Endodermal cell (in vitro differentiated cells): Measurements from ENCODE around the gene ANKRD65. TPM values are rescaled to one million over a fixed set of nuclear protein-coding genes. Genes with fewer than 3 reads are reported as not detected.
"Not testable (repeated sequence)": the region's sequence is repeated elsewhere in the genome, so short reads cannot be mapped to it uniquely, and the experiment has no call there.

Source experiments
- DNase-seq: peaks from one replicate; pipeline ENCODE4 v3.0.0-alpha.2; 2017
- H3K27ac ChIP-seq: 2 replicates; pipeline ENCODE4 v1.5.1; 2013; ENCODE audit warnings: mild to moderate bottlenecking, low read depth, low read length, moderate library complexity
- H3K27me3 ChIP-seq: 2 replicates; pipeline ENCODE4 v1.6.1; 2013; ENCODE audit warnings: mild to moderate bottlenecking, low read length, moderate library complexity; ENCODE audit not compliant: insufficient read depth, control insufficient read depth, poor library complexity, severe bottlenecking
- H3K36me3 ChIP-seq: 2 replicates; pipeline ENCODE4 v1.7.0; 2013; ENCODE audit warnings: mild to moderate bottlenecking, low read length, moderate library complexity; ENCODE audit not compliant: control insufficient read depth, insufficient read depth
- H3K4me1 ChIP-seq: one replicate; pipeline ENCODE4 v1.7.0; 2013; ENCODE audit warnings: low read length; ENCODE audit not compliant: control insufficient read depth, insufficient read depth
- H3K4me3 ChIP-seq: 2 replicates; pipeline ENCODE4 v1.5.1; 2013; ENCODE audit warnings: mild to moderate bottlenecking, low read length, moderate library complexity
- H3K9ac ChIP-seq: 2 replicates; pipeline ENCODE4 v1.6.1; 2013; ENCODE audit warnings: mild to moderate bottlenecking, low read length, moderate library complexity; ENCODE audit not compliant: poor library complexity, severe bottlenecking; ENCODE audit errors: extremely low read depth
- H3K9me3 ChIP-seq: 2 replicates; pipeline ENCODE4 v1.6.1; 2013; ENCODE audit warnings: mild to moderate bottlenecking, low read length, moderate library complexity; ENCODE audit not compliant: control insufficient read depth
- H3K27ac Mint-ChIP-seq: 2 replicates; pipeline ENCODE4 v1.8.0; 2020; ENCODE audit warnings: mixed read lengths
- H3K27me3 Mint-ChIP-seq: 2 replicates; pipeline ENCODE4 v1.8.0; 2021; ENCODE audit warnings: mild to moderate bottlenecking, mixed read lengths; ENCODE audit not compliant: insufficient read depth
- H3K36me3 Mint-ChIP-seq: 2 replicates; pipeline ENCODE4 v1.8.0; 2020; ENCODE audit warnings: low read depth, mixed read lengths
- H3K4me1 Mint-ChIP-seq: 2 replicates; pipeline ENCODE4 v1.8.0; 2020; ENCODE audit warnings: mixed read lengths
- H3K4me3 Mint-ChIP-seq: 2 replicates; pipeline ENCODE4 v1.8.0; 2020; ENCODE audit warnings: mild to moderate bottlenecking, moderate library complexity, mixed read lengths
- H3K9me3 Mint-ChIP-seq: 2 replicates; pipeline ENCODE4 v1.8.0; 2020; ENCODE audit warnings: mild to moderate bottlenecking, mixed read lengths
- WGBS, 2 experiments: methylation state at CpG; one replicate each; pipeline versions ENCODE4 v1.1.5 to v1.1.7; 2013; ENCODE audit warnings: missing lambda C conversion rate in 2 of 2, mixed read lengths in 1 of 2; ENCODE audit not compliant: insufficient coverage in 1 of 2, insufficient read length in 1 of 2; 5-methylcytosine and 5-hydroxymethylcytosine counted together
- total RNA-seq, 2 donors: library from RNA; stranded (reverse); fragmentation: NEBNext Ultra II Directional in 1 of 2; extraction: Animal tissue kit (Norgen Biotek cat#: 25700) in 1 of 2; gene quantifications; 2 replicates in 1 of 2; 3 replicates in 1 of 2; pipeline ENCODE4 v1.2.1, GENCODE V29; 2021
- TF ChIP-seq, protein P1 (sequence below): fragments of 200-600 bp; sonication (generic); conservative IDR thresholded peaks from 2 replicates; pipeline ENCODE4 v1.5.0; 2021; ENCODE audit warnings: antibody characterized with exemption, mild to moderate bottlenecking

Gene ANKRD65
- total RNA-seq, 2 donors from 2014 or later: 1.6 TPM

DNA sequence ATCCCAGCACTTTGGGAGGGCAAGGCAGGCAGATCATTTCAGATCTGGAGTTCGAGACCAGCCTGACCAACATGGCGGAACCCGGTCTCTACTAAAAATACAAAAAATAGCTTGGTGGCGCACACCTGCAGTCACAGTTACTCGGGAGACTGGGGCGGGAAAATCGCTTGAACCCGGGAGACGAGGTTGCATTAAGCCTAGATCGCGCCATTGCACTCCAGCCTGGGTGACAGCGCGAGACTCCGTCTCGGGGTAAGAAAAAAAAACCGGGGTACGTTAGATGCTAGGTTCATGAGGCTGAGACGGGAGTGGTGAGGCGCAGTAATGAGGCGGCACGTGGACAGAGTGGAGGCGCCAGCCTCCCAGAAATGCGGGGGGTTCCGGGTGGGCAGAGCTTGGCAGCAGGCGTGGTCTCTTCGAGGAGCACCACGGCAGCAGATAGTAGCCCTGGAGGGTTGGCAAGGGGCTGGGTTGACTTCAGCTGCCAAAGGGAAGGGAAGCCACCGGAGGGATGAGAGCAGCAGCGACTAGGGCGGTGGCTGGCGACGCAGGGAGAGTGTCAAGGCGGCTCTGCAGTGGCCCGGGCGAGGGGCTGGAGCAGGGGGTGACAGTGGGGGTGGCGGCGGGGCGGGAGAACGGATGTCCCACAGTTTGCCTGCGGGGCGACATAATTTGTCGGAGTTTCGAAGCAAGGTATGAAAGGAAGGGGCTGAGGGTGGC lies 14.8 kb downstream of the ANKRD65 start:
- peak overlapping the region; percentile 78 for H3K27ac Mint-ChIP-seq
- no peak for DNase-seq
- whole genome bisulfite sequencing, 2 experiments: 53 to 62% methylated on average over 36 to 43 of the region's 43 CpGs
- Histone ChIP-seq H3K9me3 (no peaks in the 10 kb centered on the region), H3K4me3 (peak overlapping the region; percentile 94), H3K27ac (no peak overlapping the region), H3K9ac (peak overlapping the region; percentile 81), H3K4me1 (peaks cover 7% of the 10 kb centered on the region), H3K27me3 (no peaks in the 10 kb centered on the region), H3K36me3 (peaks cover 42% of the 10 kb centered on the region)
- H3K9me3 Mint-ChIP-seq: peaks cover under 1% of the 10 kb centered on the region
- TF ChIP-seq, protein P1, sequence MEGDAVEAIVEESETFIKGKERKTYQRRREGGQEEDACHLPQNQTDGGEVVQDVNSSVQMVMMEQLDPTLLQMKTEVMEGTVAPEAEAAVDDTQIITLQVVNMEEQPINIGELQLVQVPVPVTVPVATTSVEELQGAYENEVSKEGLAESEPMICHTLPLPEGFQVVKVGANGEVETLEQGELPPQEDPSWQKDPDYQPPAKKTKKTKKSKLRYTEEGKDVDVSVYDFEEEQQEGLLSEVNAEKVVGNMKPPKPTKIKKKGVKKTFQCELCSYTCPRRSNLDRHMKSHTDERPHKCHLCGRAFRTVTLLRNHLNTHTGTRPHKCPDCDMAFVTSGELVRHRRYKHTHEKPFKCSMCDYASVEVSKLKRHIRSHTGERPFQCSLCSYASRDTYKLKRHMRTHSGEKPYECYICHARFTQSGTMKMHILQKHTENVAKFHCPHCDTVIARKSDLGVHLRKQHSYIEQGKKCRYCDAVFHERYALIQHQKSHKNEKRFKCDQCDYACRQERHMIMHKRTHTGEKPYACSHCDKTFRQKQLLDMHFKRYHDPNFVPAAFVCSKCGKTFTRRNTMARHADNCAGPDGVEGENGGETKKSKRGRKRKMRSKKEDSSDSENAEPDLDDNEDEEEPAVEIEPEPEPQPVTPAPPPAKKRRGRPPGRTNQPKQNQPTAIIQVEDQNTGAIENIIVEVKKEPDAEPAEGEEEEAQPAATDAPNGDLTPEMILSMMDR: no peak
- peak overlapping the region; percentile 88 for H3K4me3 Mint-ChIP-seq
- H3K36me3 Mint-ChIP-seq: peaks cover 51% of the 10 kb centered on the region
- H3K4me1 Mint-ChIP-seq: peaks cover 31% of the 10 kb centered on the region
- no peaks in the 10 kb centered on the region for H3K27me3 Mint-ChIP-seq

DNA sequence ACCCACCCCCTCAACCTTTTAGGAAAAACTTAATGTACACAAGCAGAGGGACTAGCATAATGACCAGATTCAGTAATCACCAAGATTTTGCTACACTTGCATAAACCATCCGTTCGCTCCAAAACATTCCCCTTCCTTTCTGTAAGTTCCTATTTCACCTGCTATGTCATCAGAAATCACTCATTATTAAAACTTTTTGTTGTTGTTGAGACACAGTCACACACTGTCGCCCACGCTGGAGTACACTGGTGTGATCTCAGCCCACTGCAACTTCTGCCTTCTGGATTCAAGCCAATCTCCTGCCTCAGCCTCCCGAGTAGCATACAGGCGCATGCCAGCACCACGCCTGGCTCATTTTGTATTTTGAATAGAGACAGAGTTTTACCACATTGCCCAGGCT lies 17.4 kb downstream of the ANKRD65 start:
- no peak for DNase-seq
- H3K4me3 ChIP-seq: no peak overlapping the region
- 97% methylated on average over 7 of the region's 7 CpGs for WGBS, 2 experiments
- H3K27ac Mint-ChIP-seq: peak overlapping the region; percentile 13
- H3K9me3 Mint-ChIP-seq: no peaks in the 10 kb centered on the region
- TF ChIP-seq, protein P1: no peak
- peaks cover 30% of the 10 kb centered on the region for H3K4me1 Mint-ChIP-seq
- no peaks in the 10 kb centered on the region for H3K27me3 ChIP-seq
- H3K4me3 Mint-ChIP-seq: no peak overlapping the region
- peaks cover 57% of the 10 kb centered on the region for H3K36me3 Mint-ChIP-seq
- H3K4me1 ChIP-seq: peaks cover 15% of the 10 kb centered on the region
- H3K9me3 ChIP-seq: no peaks in the 10 kb centered on the region
- peaks cover 50% of the 10 kb centered on the region for H3K36me3 ChIP-seq
- no peak overlapping the region for H3K27ac ChIP-seq
- no peaks in the 10 kb centered on the region for H3K27me3 Mint-ChIP-seq
- no peak overlapping the region for H3K9ac ChIP-seq

DNA sequence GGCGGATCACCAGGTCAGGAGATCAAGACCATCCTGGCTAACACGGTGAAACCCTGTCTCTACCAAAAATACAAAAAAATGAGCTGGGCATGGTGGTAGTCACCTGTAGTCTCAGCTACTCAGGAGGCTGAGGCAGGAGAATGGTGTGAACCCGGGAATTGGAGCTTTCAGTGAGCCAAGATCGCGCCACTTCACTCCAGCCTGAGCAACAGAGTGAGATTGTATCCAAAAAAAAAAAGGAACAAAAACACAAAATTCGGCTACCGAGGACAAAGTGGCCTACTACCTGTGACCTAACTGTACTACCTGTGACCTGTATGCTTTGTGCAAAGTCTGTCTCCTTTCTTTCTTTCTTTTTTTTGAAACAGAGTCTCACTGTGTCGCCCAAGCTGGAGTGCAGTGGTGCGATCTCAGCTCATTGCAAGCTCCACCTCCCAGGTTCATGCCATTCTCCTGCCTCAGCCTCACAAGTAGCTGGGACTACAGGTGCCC lies 18.1 kb downstream of the ANKRD65 start:
- not testable (repeated sequence) for H3K27ac ChIP-seq, H3K9ac ChIP-seq, H3K4me3 Mint-ChIP-seq, H3K9me3 ChIP-seq, DNase-seq, H3K27me3 ChIP-seq, H3K4me3 ChIP-seq, H3K9me3 Mint-ChIP-seq, H3K27me3 Mint-ChIP-seq
- Mint-ChIP-seq H3K4me1 (peaks cover 30% of the 10 kb centered on the region), H3K27ac (peak overlapping the region; percentile 13), H3K36me3 (peaks cover 58% of the 10 kb centered on the region)
- Histone ChIP-seq H3K4me1 (peaks cover 18% of the 10 kb centered on the region), H3K36me3 (peaks cover 53% of the 10 kb centered on the region)
- 93% methylated on average over 9 of the region's 9 CpGs for WGBS, 2 experiments
